ENCODE measurements around the gene ENAH. TPM values are rescaled to one million over a fixed set of nuclear protein-coding genes. Genes with fewer than 3 reads are reported as not detected.
"Not testable (repeated sequence)": the region's sequence is repeated elsewhere in the genome, so short reads cannot be mapped to it uniquely, and the experiment has no call there.

Gene ENAH
- total and polyA plus RNA-seq, 12 donors: 12.4 to 201 (median 99.8) TPM

DNA sequence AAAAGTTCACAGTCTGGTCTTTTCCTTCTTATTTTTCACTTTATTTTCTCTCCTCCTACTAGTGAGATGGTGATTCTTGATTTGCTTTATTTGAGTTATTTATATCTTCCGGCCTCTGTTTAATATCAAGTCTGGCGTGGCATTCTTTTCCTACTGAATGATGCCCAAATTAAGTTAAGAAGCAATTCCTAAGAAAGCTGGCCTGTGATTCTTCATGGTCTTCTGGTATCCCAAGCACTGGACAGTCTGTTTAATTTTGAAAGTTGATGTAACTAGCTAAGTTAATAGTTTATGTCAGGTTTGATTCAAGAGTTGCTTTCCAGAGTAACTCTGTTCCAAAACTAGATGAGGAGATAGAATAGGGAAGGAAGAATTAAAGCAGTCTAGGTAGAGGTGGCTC lies 9.2 kb upstream of the ENAH start:
- no peaks in the 10 kb centered on the region for H3K36me3 ChIP-seq
- WGBS, 2 donors: 41 to 48% methylated on average over 2 of the region's 2 CpGs
- peak overlapping the region in 3 of 10 donors; percentile 12 to 34 (median 33) for H3K27ac ChIP-seq
- H3K4me3 ChIP-seq: no peak overlapping the region
- ATAC-seq (no peak), DNase-seq (no peak)
- H3K9me3 ChIP-seq: no peaks in the 10 kb centered on the region
- H3K27me3 ChIP-seq: no peaks in the 10 kb centered on the region
- H3K4me1 ChIP-seq: peaks cover 0 to 30% (median 10%) of the 10 kb centered on the region in 9 donors
- intact Hi-C loops (cut with DNase I): no loop called here
- TF ChIP-seq CTCF (IDR thresholded peaks at IDR 0.05): no peak

DNA sequence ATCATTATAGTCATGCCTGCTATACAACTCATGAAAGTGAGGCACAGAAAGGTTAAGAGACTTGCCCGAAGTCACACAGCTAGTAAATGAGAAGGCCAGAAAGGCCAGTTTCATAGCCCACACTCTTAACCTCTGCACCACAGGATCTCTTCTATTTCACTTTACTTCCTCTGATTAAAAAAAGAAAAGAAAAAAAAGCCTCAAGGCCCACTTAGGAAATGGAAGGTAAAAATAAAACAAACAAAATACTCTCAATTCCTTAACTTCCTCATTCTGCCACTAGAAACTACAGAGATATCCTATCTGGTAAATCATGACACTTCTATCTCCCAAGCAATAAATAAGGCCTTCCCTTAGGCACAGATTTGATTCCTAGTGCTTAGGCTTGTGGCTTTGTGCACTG lies 7.6 kb upstream of the ENAH start:
- intact Hi-C loops (cut with DNase I): no loop called here
- WGBS, 2 donors: 63 to 81% methylated on average over 1 of the region's 1 CpG
- H3K36me3 ChIP-seq: no peaks in the 10 kb centered on the region
- H3K27me3 ChIP-seq: no peaks in the 10 kb centered on the region
- ATAC-seq (no peak), DNase-seq (no peak)
- peak overlapping the region in 1 of 10 donors; percentile 33 for H3K27ac ChIP-seq
- no peaks in the 10 kb centered on the region for H3K9me3 ChIP-seq
- no peak overlapping the region for H3K4me3 ChIP-seq
- H3K4me1 ChIP-seq: peaks cover 0 to 33% (median 12%) of the 10 kb centered on the region in 9 donors
- TF ChIP-seq CTCF (IDR thresholded peaks at IDR 0.05): no peak

DNA sequence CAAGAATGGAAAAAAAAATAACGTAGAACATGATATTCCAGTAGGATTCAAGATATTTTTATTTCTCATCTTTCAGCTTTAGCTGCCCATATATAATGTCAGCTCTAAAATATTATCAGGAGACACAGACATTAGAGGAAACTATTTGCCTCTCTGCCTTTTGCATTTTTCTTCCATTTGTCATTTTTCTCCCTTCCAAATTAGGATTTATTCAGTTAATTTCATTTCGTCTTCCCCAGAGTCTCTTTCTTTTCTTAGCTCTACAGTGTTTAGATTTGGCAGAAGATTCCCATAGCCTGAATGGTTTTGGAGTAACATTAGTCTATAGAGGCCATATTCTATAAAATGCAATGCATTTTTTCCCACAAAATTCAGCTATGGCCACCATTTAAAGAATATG lies 5.1 kb upstream of the ENAH start:
- no peak for TF ChIP-seq CTCF (IDR thresholded peaks at IDR 0.05)
- ATAC-seq (no peak), DNase-seq (no peak)
- 60 to 71% methylated on average over 2 of the region's 2 CpGs for WGBS, 2 donors
- Histone ChIP-seq H3K4me3 (no peak overlapping the region), H3K27me3 (peaks cover 0 to 16% (median 0%) of the 10 kb centered on the region in 7 donors), H3K36me3 (no peaks in the 10 kb centered on the region), H3K4me1 (peaks cover 0 to 54% (median 23%) of the 10 kb centered on the region in 9 donors), H3K9me3 (no peaks in the 10 kb centered on the region), H3K27ac (peak overlapping the region in 3 of 10 donors; percentile 8 to 42 (median 35))
- intact Hi-C loops (cut with DNase I): loop anchor here in 7 of 10 donors (5.0 to 10.0 kb wide), 9 partner anchors 34 to 183 kb away; no protein-coding TSS in a partner anchor

- Histone ChIP-seq H3K27ac (peak overlapping the region in 3 of 10 donors; percentile 8 to 39 (median 35)), H3K9me3 (no peaks in the 10 kb centered on the region), H3K4me3 (no peak overlapping the region), H3K4me1 (peaks cover 0 to 54% (median 23%) of the 10 kb centered on the region in 9 donors), H3K36me3 (no peaks in the 10 kb centered on the region), H3K27me3 (peaks cover 0 to 18% (median 0%) of the 10 kb centered on the region in 7 donors)
- WGBS, 2 donors: 78 to 80% methylated on average over 7 of the region's 7 CpGs
- DNase-seq: no peak
- intact Hi-C loops (cut with DNase I): loop anchor here in 7 of 10 donors (2.0 to 10.0 kb wide), 10 partner anchors 35 to 183 kb away; no protein-coding TSS in a partner anchor
- TF ChIP-seq CTCF (IDR thresholded peaks at IDR 0.05): no peak
- ATAC-seq: no peak
Measured at GRCh38 chr1:225657462-225657989, 4.6 kb upstream of the ENAH start.

DNA sequence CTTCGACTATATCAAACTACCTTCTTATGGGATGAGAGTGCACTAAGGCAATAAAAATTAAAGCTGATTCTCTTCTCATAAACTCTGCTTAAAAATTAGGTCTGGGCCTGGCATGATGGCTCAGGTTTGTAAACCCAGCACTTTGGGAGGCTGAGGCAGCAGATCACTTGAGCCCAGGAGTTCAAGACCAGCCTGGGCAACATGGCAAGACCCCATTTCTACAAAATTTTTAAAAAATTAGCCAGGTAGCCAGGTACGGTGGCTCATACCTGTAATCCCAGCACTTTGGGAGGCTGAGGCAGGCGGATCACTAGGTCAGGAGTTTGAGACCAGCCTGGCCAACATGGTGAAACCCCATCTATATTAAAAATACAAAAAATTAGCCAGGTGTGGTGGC lies 3.3 kb upstream of the ENAH start:
- H3K4me3 ChIP-seq, H3K9me3 ChIP-seq, H3K36me3 ChIP-seq, DNase-seq, ATAC-seq: not testable (repeated sequence)
- intact Hi-C loops (cut with DNase I): loop anchor here in 7 of 10 donors (2.0 to 10.0 kb wide), 10 partner anchors 36 to 181 kb away; no protein-coding TSS in a partner anchor
- WGBS, 2 donors: 91 to 93% methylated on average over 3 of the region's 3 CpGs
- Histone ChIP-seq H3K27ac (peak overlapping the region in 7 of 10 donors; percentile 1 to 100 (median 95)), H3K27me3 (peaks cover 0 to 31% (median 0%) of the 10 kb centered on the region in 7 donors), H3K4me1 (peaks cover 0 to 59% (median 26%) of the 10 kb centered on the region in 9 donors)
